ENCODE measurements around the gene AKR1C1. TPM values are rescaled to one million over a fixed set of nuclear protein-coding genes. Genes with fewer than 3 reads are reported as not detected.
"Not testable (repeated sequence)": the region's sequence is repeated elsewhere in the genome, so short reads cannot be mapped to it uniquely, and the experiment has no call there.

The AKR1C1 gene
- polyA plus RNA-seq, 2 donors = 18.5 to 97.1 TPM

GRCh38 chr10:5025461-5025881, 62.3 kb downstream of the AKR1C1 start:
- not testable (repeated sequence) for H3K36me3 ChIP-seq (ENCODE audit: control insufficient read depth in 2 of 2, insufficient read depth in 2 of 2, low read length in 1 of 2); H3K4me1 ChIP-seq (ENCODE audit: control insufficient read depth in 2 of 2, insufficient read depth in 2 of 2, low read length in 1 of 2); H3K27me3 ChIP-seq (ENCODE audit: control insufficient read depth in 1 of 2, insufficient read depth in 2 of 2, low read length in 2 of 2); H3K9me3 ChIP-seq (ENCODE audit: control insufficient read depth in 2 of 2, insufficient read depth in 1 of 2, low read depth in 1 of 2, low read length in 1 of 2); H3K27ac ChIP-seq (ENCODE audit: low read depth in 2 of 2, low read length in 1 of 2); H3K4me3 ChIP-seq (ENCODE audit: low read depth in 1 of 2, low read length in 2 of 2)

GRCh38 chr10:5030989-5031388, 67.8 kb downstream of the AKR1C1 start:
- Histone ChIP-seq H3K27me3 (ENCODE audit: control insufficient read depth in 1 of 2, insufficient read depth in 2 of 2, low read length in 2 of 2) (no peaks in the 10 kb centered on the region), H3K36me3 (ENCODE audit: control insufficient read depth in 2 of 2, insufficient read depth in 2 of 2, low read length in 1 of 2) (no peaks in the 10 kb centered on the region), H3K4me3 (ENCODE audit: low read depth in 1 of 2, low read length in 2 of 2) (no peak overlapping the region), H3K27ac (ENCODE audit: low read depth in 2 of 2, low read length in 1 of 2) (no peak overlapping the region), H3K4me1 (ENCODE audit: control insufficient read depth in 2 of 2, insufficient read depth in 2 of 2, low read length in 1 of 2) (no peaks in the 10 kb centered on the region), H3K9me3 (ENCODE audit: control insufficient read depth in 2 of 2, insufficient read depth in 1 of 2, low read depth in 1 of 2, low read length in 1 of 2) (peaks cover 4 to 8% of the 10 kb centered on the region in 2 donors)
- 93 to 97% methylated on average over 1 of the region's 1 CpG for WGBS, 2 donors

- H3K27ac ChIP-seq (ENCODE audit: low read depth in 2 of 2, low read length in 1 of 2); H3K4me3 ChIP-seq (ENCODE audit: low read depth in 1 of 2, low read length in 2 of 2); H3K27me3 ChIP-seq (ENCODE audit: control insufficient read depth in 1 of 2, insufficient read depth in 2 of 2, low read length in 2 of 2); H3K9me3 ChIP-seq (ENCODE audit: control insufficient read depth in 2 of 2, insufficient read depth in 1 of 2, low read depth in 1 of 2, low read length in 1 of 2); H3K36me3 ChIP-seq (ENCODE audit: control insufficient read depth in 2 of 2, insufficient read depth in 2 of 2, low read length in 1 of 2); H3K4me1 ChIP-seq (ENCODE audit: control insufficient read depth in 2 of 2, insufficient read depth in 2 of 2, low read length in 1 of 2): not testable (repeated sequence)
- WGBS, 2 donors = 68 to 87% methylated on average over 2 to 4 of the region's 4 CpGs
Observed at GRCh38 chr10:5031588-5031987, 68.4 kb downstream of the AKR1C1 start.

GRCh38 chr10:5032444-5032843, 69.2 kb downstream of the AKR1C1 start:
- 93 to 98% methylated on average over 17 to 22 of the region's 22 CpGs for WGBS, 2 donors
- not testable (repeated sequence) for H3K27me3 ChIP-seq (ENCODE audit: control insufficient read depth in 1 of 2, insufficient read depth in 2 of 2, low read length in 2 of 2); H3K4me1 ChIP-seq (ENCODE audit: control insufficient read depth in 2 of 2, insufficient read depth in 2 of 2, low read length in 1 of 2); H3K9me3 ChIP-seq (ENCODE audit: control insufficient read depth in 2 of 2, insufficient read depth in 1 of 2, low read depth in 1 of 2, low read length in 1 of 2); H3K4me3 ChIP-seq (ENCODE audit: low read depth in 1 of 2, low read length in 2 of 2); H3K27ac ChIP-seq (ENCODE audit: low read depth in 2 of 2, low read length in 1 of 2); H3K36me3 ChIP-seq (ENCODE audit: control insufficient read depth in 2 of 2, insufficient read depth in 2 of 2, low read length in 1 of 2)

Other genes starting within 250 kb of the AKR1C1 start
- 1 to 10 TPM; 1.1 TPM for gene AKR1E2, start 137.2 kb upstream of the AKR1C1 start, polyA plus RNA-seq
- gene AKR1C2, start 40.4 kb downstream of the AKR1C1 start, polyA plus RNA-seq = 100 to 1,000 TPM in 1 of 2 donors, 10 to 100 TPM in 1; 37.5 to 142 TPM
- 10 to 100 TPM; 20.9 to 38.5 TPM for gene AKR1C3, start 131.0 kb downstream of the AKR1C1 start, polyA plus RNA-seq
- gene AKR1C8, start 221.7 kb downstream of the AKR1C1 start, polyA plus RNA-seq = not detected
- not detected for gene AKR1C4, start 233.4 kb downstream of the AKR1C1 start, polyA plus RNA-seq